OCI-LY7 (cell line): Measurements from ENCODE around the gene RTN4R.

ENCODE experiments used
- EZH2phosphoT487 ChIP-seq: fragments of 200-600 bp; sonication (generic); IDR thresholded peaks from 2 replicates; pipeline ENCODE4 v1.6.1; 2018; ENCODE audit warnings: low read depth, borderline replicate concordance, mild to moderate bottlenecking, mixed run types, antibody characterized with exemption, low read length, moderate library complexity, mixed read lengths
- TF ChIP-seq, protein P1 (sequence below): fragments of 200-600 bp; sonication (generic); conservative IDR thresholded peaks from 2 replicates; pipeline ENCODE4 v1.5.1; 2014; ENCODE audit warnings: mild to moderate bottlenecking, antibody characterized with exemption, low read length, moderate library complexity, mixed read lengths

DNA sequence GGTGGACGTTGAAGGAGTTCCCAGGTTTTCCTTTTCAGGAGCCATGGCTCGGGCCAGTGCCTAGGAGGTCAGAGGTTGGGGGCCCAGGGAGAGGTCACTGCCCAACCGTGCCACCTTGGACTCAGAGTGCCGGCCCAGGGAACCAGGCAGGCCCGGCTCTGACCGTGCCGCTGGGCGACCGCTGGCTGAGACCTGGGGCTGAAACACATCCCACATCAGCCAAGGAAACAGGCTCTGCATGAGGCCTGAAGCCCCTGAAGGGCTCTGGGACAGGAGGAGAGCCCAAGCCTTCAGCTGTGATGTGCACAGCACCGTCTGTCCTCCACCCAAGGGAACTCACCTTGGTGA, 21.9 kb upstream of the RTN4R start:
- TF ChIP-seq, protein P1, sequence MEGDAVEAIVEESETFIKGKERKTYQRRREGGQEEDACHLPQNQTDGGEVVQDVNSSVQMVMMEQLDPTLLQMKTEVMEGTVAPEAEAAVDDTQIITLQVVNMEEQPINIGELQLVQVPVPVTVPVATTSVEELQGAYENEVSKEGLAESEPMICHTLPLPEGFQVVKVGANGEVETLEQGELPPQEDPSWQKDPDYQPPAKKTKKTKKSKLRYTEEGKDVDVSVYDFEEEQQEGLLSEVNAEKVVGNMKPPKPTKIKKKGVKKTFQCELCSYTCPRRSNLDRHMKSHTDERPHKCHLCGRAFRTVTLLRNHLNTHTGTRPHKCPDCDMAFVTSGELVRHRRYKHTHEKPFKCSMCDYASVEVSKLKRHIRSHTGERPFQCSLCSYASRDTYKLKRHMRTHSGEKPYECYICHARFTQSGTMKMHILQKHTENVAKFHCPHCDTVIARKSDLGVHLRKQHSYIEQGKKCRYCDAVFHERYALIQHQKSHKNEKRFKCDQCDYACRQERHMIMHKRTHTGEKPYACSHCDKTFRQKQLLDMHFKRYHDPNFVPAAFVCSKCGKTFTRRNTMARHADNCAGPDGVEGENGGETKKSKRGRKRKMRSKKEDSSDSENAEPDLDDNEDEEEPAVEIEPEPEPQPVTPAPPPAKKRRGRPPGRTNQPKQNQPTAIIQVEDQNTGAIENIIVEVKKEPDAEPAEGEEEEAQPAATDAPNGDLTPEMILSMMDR = no peak
- no peak for TF ChIP-seq EZH2phosphoT487
